NCI-H510A (cell line): ENCODE results near the gene NOP14.
"Not testable (repeated sequence)": the region's sequence is repeated elsewhere in the genome, so short reads cannot be mapped to it uniquely, and the experiment has no call there.

ENCODE experiments used
- DNase-seq: peaks from one replicate; lab custom pipeline; 2025; lab: John Stamatoyannopoulos, UW

The NOP14 gene

GRCh38 chr4:2963175-2963965 is at the start of gene NOP14, which contains the start of gene GRK4:
Gene NOP14, minus strand, starts transcription at chr4:2963406. Its CDS starts 87 bp downstream, at chr4:2963319.
Gene GRK4, plus strand, starts transcription at chr4:2963571. Its CDS starts 500 bp downstream, at chr4:2964071.
- peak; percentile 92 for DNase-seq

- no peak for DNase-seq
Observed at GRCh38 chr4:3011456-3012220, 48.4 kb upstream of the NOP14 start.

- DNase-seq, result no peak
Observed at GRCh38 chr4:3010998-3011397, 47.8 kb upstream of the NOP14 start.

GRCh38 chr4:3010577-3010976 is 47.4 kb upstream of the NOP14 start:
- no peak for DNase-seq

GRCh38 chr4:3009422-3009821 is 46.2 kb upstream of the NOP14 start:
- DNase-seq, result no peak

GRCh38 chr4:3007724-3008123 is 44.5 kb upstream of the NOP14 start:
- DNase-seq, result no peak

GRCh38 chr4:2996415-2996814 is 33.2 kb upstream of the NOP14 start:
- no peak for DNase-seq

GRCh38 chr4:2995546-2996265 is 32.5 kb upstream of the NOP14 start:
- DNase-seq, result no peak

GRCh38 chr4:2994917-2995316 is 31.7 kb upstream of the NOP14 start:
- DNase-seq, result no peak

- DNase-seq, result no peak
Observed at GRCh38 chr4:2991243-2991642, 28.0 kb upstream of the NOP14 start.

GRCh38 chr4:2983715-2984114 is 20.5 kb upstream of the NOP14 start:
- not testable (repeated sequence) for DNase-seq

GRCh38 chr4:2982012-2982411 is 18.8 kb upstream of the NOP14 start:
- no peak for DNase-seq

- DNase-seq, result no peak
Observed at GRCh38 chr4:2981256-2981819, 18.1 kb upstream of the NOP14 start.

GRCh38 chr4:2977211-2978088 is 14.2 kb upstream of the NOP14 start:
- peak; percentile 64 for DNase-seq

- no peak for DNase-seq
Observed at GRCh38 chr4:2971275-2971674, 8.1 kb upstream of the NOP14 start.

- DNase-seq, result no peak
Observed at GRCh38 chr4:2968381-2968780, 5.2 kb upstream of the NOP14 start.

- DNase-seq, result no peak
Observed at GRCh38 chr4:2965262-2965661, 2.1 kb upstream of the NOP14 start.

- DNase-seq, result no peak
Observed at GRCh38 chr4:2964706-2965258, 1.6 kb upstream of the NOP14 start.

- no peak for DNase-seq
Observed at GRCh38 chr4:2963966-2964471, 813 bp upstream of the NOP14 start.

GRCh38 chr4:2962614-2963174 is 512 bp downstream of the NOP14 start:
- no peak for DNase-seq
